Measurements from ENCODE around the gene WFS1.
A peak's percentile ranks its signal among the peaks of the same experiment; 100 is the strongest.

Gene WFS1

DNA sequence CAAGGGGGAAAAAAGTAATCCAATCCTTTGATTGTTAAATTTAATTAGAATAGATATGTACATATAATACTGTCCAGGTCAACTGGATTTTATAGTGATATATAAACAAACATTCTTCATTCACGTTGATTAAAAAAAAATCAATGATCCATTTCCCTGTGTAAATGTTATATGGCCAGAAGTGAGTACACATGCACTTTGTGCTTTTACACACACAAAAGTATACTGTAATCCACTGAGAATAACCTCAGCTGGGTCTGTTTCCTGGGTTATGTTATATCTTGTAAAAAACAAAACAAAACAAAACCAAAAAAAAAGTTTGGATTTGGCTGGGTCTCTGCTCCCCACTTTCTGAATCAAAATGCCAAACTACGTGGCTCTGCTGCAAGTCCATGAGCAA lies 51.7 kb downstream of the WFS1 start:
- no peak overlapping the region for H3K27ac ChIP-seq (ENCODE audit: low read depth, low read length)
- no peaks in the 10 kb centered on the region for H3K36me3 ChIP-seq (ENCODE audit: control insufficient read depth in 5 of 5, insufficient read depth in 5 of 5, low read length in 5 of 5)
- no peak overlapping the region for H3K4me3 ChIP-seq (ENCODE audit: low read depth in 1 of 5, low read length in 5 of 5)
- peaks cover 0 to 25% (median 9%) of the 10 kb centered on the region in 5 donors for H3K27me3 ChIP-seq (ENCODE audit: control insufficient read depth in 5 of 5, insufficient read depth in 4 of 5, low read length in 5 of 5)
- H3K9me3 ChIP-seq (ENCODE audit: control insufficient read depth in 5 of 5, low read length in 5 of 5), result peaks cover 0 to 8% (median 3%) of the 10 kb centered on the region in 5 donors
- H3K9ac ChIP-seq (ENCODE audit: low read length in 5 of 5), result no peak overlapping the region
- peaks cover 0 to 26% (median 0%) of the 10 kb centered on the region in 5 donors for H3K4me1 ChIP-seq (ENCODE audit: control insufficient read depth in 5 of 5, insufficient read depth in 5 of 5, low read length in 5 of 5)

DNA sequence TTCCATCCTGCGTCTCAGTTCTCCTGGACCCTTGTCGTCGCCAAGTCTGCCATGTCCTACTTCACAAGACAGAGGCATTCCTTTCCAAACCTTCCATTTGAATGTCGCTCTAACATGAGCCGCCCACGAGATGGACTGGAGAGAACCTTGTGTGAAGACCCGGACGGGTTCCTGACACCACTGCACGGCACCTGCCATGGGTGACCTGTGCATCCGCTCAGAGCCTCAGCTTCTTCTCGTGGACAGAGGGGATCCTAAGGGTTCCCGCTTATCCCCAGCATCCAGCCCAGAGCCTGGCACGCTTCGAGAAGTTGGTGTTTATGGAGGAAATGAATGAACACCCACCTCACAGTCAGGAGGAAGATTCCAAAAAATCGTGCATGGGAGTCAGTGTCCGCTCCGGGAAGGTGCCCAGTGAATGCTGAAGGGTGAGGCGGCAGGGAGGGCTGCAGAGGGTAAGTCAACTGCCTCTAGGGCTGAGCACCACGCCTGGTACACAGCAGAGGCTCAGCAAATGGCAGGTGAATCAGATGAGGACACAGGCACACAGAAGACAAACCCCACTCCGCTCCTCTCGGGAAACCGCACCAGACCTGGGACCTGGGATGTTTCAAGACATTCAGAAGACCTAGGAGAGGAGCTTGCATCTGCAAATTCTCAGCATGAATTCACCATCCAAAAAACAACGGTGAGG lies 52.6 kb downstream of the WFS1 start:
- H3K27me3 ChIP-seq (ENCODE audit: control insufficient read depth in 5 of 5, insufficient read depth in 4 of 5, low read length in 5 of 5), result peaks cover 0 to 23% (median 15%) of the 10 kb centered on the region in 5 donors
- peaks cover 0 to 34% (median 0%) of the 10 kb centered on the region in 5 donors for H3K4me1 ChIP-seq (ENCODE audit: control insufficient read depth in 5 of 5, insufficient read depth in 5 of 5, low read length in 5 of 5)
- H3K9me3 ChIP-seq (ENCODE audit: control insufficient read depth in 5 of 5, low read length in 5 of 5), result peaks cover 0 to 8% (median 3%) of the 10 kb centered on the region in 5 donors
- no peak overlapping the region for H3K4me3 ChIP-seq (ENCODE audit: low read depth in 1 of 5, low read length in 5 of 5)
- no peak overlapping the region for H3K27ac ChIP-seq (ENCODE audit: low read depth, low read length)
- H3K9ac ChIP-seq (ENCODE audit: low read length in 5 of 5), result no peak overlapping the region
- H3K36me3 ChIP-seq (ENCODE audit: control insufficient read depth in 5 of 5, insufficient read depth in 5 of 5, low read length in 5 of 5), result no peaks in the 10 kb centered on the region

DNA sequence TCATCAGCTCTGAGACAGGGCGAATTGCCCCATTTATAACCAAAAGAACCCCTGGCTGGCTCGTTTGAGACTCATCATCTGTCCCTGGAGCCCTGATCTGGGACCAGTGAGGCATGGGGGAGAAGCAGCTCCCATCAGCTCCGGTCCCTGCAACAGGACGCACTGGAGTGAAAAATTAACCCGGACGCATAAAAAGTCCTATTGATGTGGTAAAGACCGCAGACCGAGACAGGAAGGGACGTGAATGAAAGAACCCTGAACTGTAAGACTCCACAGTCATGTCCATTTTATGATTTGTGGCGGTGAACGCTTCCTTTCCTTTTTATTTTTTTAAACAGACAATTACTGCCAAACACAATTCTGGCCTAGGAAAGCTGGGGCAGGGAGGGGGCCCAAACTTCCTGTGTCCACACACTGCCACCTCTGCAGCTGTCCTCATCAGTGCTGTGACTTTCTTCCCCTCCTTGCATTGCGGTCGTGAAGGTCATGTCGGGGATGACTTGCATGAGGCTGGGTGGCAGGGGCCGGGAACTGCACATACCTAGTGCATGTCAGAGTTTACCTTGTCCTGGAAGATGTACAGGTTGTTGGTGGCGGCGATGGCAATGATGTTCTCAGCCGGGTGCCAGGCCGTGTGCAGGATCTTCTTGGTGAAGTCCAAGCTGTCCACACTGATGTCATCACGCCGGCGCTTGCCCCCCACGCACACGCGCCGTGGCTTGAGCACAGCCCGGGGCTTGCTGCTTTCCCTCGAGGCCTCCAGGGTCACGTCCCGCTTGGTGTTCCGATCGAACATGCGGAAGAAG lies 53.3 kb downstream of the WFS1 start:
- H3K36me3 ChIP-seq (ENCODE audit: control insufficient read depth in 5 of 5, insufficient read depth in 5 of 5, low read length in 5 of 5), result no peaks in the 10 kb centered on the region
- H3K4me3 ChIP-seq (ENCODE audit: low read depth in 1 of 5, low read length in 5 of 5), result no peak overlapping the region
- peaks cover 0 to 34% (median 0%) of the 10 kb centered on the region in 5 donors for H3K4me1 ChIP-seq (ENCODE audit: control insufficient read depth in 5 of 5, insufficient read depth in 5 of 5, low read length in 5 of 5)
- H3K9ac ChIP-seq (ENCODE audit: low read length in 5 of 5), result no peak overlapping the region
- H3K27me3 ChIP-seq (ENCODE audit: control insufficient read depth in 5 of 5, insufficient read depth in 4 of 5, low read length in 5 of 5), result peaks cover under 1 to 22% (median 15%) of the 10 kb centered on the region in 5 donors
- no peak overlapping the region for H3K27ac ChIP-seq (ENCODE audit: low read depth, low read length)
- H3K9me3 ChIP-seq (ENCODE audit: control insufficient read depth in 5 of 5, low read length in 5 of 5), result peaks cover 0 to 8% (median 3%) of the 10 kb centered on the region in 5 donors

DNA sequence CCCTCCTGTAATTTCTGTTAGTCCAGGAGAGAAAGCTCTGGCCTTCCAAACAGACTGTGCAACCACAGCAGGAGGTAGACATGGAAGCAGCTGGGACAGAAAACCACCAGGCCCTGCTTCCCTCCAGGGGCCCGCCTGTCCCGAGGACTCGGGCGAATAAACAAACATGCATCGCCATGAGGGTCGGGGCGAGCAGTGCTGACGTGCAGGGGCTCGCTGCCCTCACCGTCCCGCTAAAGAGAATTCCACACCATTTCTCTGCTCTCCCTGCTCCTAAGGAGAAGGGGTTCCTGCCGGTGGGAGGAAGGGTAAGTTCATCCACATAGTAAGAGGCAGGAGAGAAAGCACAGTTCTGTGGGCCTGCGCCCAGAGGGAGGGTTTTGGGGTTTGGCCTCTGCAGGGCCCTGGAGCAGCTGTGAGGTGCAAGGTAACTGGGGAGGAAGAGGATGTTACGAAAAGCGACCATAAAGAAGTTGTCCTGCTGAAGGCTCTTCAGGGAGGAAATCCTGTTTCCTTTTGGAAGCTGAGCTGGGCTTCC lies 54.9 kb downstream of the WFS1 start:
- Histone ChIP-seq H3K4me3 (ENCODE audit: low read depth in 1 of 5, low read length in 5 of 5) (peak overlapping the region in 1 of 5 donors; percentile 27), H3K27me3 (ENCODE audit: control insufficient read depth in 5 of 5, insufficient read depth in 4 of 5, low read length in 5 of 5) (peaks cover 14 to 31% (median 18%) of the 10 kb centered on the region in 5 donors), H3K9me3 (ENCODE audit: control insufficient read depth in 5 of 5, low read length in 5 of 5) (peaks cover 0 to 7% (median 3%) of the 10 kb centered on the region in 5 donors), H3K27ac (ENCODE audit: low read depth, low read length) (peak overlapping the region; percentile 41), H3K9ac (ENCODE audit: low read length in 5 of 5) (no peak overlapping the region), H3K36me3 (ENCODE audit: control insufficient read depth in 5 of 5, insufficient read depth in 5 of 5, low read length in 5 of 5) (no peaks in the 10 kb centered on the region), H3K4me1 (ENCODE audit: control insufficient read depth in 5 of 5, insufficient read depth in 5 of 5, low read length in 5 of 5) (peaks cover 0 to 34% (median 0%) of the 10 kb centered on the region in 5 donors)

DNA sequence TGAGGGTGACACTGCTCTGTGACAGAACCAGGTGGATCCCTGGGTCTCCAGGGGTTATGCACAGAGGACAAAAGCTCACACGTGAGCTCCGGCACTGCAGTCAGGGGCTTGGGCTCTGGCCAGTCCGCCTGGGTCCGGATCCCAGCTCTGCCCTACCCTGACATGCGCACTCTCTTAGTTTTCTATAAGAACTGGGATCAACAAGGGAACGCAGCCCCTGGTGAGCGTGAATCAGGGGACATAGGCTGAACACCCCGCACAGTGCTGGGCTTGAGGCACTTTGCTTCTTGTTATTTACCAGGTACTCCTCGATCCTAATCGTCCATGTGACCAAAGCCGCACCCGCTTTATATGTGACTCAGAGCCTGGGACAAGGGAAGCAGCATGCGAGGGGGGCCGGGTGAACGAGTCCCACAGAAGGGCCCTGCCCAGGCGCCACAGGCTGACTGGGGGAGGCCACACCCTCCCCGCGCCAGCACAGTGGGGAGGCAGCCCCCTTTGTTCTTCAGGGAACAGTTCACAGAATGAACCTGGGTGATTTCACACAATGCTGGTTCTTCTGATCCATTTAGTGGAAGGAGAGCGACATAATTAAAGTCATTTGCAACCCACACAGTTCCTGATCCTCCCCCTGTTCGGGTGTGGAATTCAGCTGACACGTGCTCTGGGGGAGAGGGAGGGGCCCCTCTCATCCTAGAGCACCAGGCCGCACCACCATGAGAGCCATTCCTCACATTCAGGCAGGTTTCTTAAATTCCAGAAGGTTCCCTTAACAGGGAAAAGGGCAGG lies 55.5 kb downstream of the WFS1 start:
- H3K36me3 ChIP-seq (ENCODE audit: control insufficient read depth in 5 of 5, insufficient read depth in 5 of 5, low read length in 5 of 5), result no peaks in the 10 kb centered on the region
- peak overlapping the region in 2 of 5 donors; percentile 8 to 34 for H3K9ac ChIP-seq (ENCODE audit: low read length in 5 of 5)
- peak overlapping the region; percentile 41 for H3K27ac ChIP-seq (ENCODE audit: low read depth, low read length)
- H3K9me3 ChIP-seq (ENCODE audit: control insufficient read depth in 5 of 5, low read length in 5 of 5), result peaks cover 0 to 2% (median 2%) of the 10 kb centered on the region in 5 donors
- peaks cover 0 to 34% (median 0%) of the 10 kb centered on the region in 5 donors for H3K4me1 ChIP-seq (ENCODE audit: control insufficient read depth in 5 of 5, insufficient read depth in 5 of 5, low read length in 5 of 5)
- H3K27me3 ChIP-seq (ENCODE audit: control insufficient read depth in 5 of 5, insufficient read depth in 4 of 5, low read length in 5 of 5), result peaks cover 17 to 31% (median 18%) of the 10 kb centered on the region in 5 donors
- peak overlapping the region in 2 of 5 donors; percentile 16 to 27 for H3K4me3 ChIP-seq (ENCODE audit: low read depth in 1 of 5, low read length in 5 of 5)

DNA sequence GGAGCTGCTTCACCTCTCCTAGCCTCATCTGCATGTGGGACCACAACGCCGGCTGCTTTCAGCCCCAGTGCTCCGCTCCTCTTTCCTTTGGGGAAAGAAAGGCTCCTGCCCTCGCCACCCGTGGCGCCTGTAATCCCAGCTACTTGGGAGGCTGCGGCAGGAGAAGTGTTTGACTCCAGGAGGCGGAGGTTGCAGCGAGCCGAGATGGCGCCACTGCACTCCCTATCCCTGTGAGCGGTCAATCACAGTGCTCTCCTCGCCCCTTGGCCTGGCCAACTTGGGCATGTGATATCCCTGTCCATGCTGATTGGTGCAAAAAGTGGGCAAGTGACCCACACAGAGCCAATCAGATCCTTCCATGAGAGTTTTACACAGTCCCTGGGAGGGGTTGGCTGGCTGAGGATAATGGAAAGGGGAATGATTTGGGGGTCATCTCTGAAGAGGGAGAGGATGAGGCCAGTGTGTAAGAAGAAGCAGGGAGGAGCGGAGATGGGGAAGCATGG lies 56.2 kb downstream of the WFS1 start:
- H3K4me3 ChIP-seq (ENCODE audit: low read depth in 1 of 5, low read length in 5 of 5), result no peak overlapping the region
- H3K27me3 ChIP-seq (ENCODE audit: control insufficient read depth in 5 of 5, insufficient read depth in 4 of 5, low read length in 5 of 5), result peaks cover 17 to 33% (median 18%) of the 10 kb centered on the region in 5 donors
- no peaks in the 10 kb centered on the region for H3K36me3 ChIP-seq (ENCODE audit: control insufficient read depth in 5 of 5, insufficient read depth in 5 of 5, low read length in 5 of 5)
- H3K9me3 ChIP-seq (ENCODE audit: control insufficient read depth in 5 of 5, low read length in 5 of 5), result no peaks in the 10 kb centered on the region
- H3K4me1 ChIP-seq (ENCODE audit: control insufficient read depth in 5 of 5, insufficient read depth in 5 of 5, low read length in 5 of 5), result peaks cover 0 to 34% (median 0%) of the 10 kb centered on the region in 5 donors
- H3K27ac ChIP-seq (ENCODE audit: low read depth, low read length), result peak overlapping the region; percentile 41
- peak overlapping the region in 2 of 5 donors; percentile 8 to 34 for H3K9ac ChIP-seq (ENCODE audit: low read length in 5 of 5)

DNA sequence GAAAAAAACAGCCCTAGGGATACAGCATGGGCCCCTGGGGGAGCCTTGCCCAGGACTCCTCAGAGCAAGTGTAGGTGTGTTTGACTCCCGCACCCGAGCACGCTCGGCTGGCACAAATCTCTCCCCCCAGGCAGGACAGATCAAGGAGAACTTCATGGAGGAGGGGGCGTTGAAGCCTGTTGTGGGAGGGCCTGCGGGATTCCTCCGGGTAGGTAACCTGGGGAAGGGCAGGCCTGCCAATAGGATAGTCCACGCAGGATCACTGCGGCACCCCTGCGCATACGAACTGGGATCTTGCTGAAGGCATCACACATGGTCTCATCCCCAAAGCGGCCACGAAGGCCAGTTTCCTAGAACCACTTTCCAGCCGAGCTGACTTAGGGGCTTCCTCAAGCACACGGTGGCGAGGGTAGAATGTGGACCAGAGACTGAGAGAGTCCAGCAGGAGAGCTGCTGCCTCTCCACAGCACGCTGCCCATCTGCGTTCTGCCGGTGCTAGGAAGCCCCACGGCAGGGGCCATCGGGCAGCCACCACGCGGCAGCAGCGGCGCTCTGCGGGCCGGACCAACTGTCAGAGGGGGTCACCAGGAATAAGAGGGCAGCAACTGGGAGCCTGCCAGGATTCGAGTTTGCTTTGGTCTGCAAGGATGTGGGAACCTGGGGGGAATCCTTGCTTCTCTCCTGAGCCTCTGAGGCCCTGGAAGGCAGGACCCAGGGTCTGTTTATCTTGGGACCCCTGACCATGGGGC lies 56.8 kb downstream of the WFS1 start:
- peaks cover 17 to 36% (median 18%) of the 10 kb centered on the region in 5 donors for H3K27me3 ChIP-seq (ENCODE audit: control insufficient read depth in 5 of 5, insufficient read depth in 4 of 5, low read length in 5 of 5)
- peaks cover 0 to 2% (median 0%) of the 10 kb centered on the region in 5 donors for H3K9me3 ChIP-seq (ENCODE audit: control insufficient read depth in 5 of 5, low read length in 5 of 5)
- peaks cover 0 to 34% (median 0%) of the 10 kb centered on the region in 5 donors for H3K4me1 ChIP-seq (ENCODE audit: control insufficient read depth in 5 of 5, insufficient read depth in 5 of 5, low read length in 5 of 5)
- no peak overlapping the region for H3K27ac ChIP-seq (ENCODE audit: low read depth, low read length)
- H3K4me3 ChIP-seq (ENCODE audit: low read depth in 1 of 5, low read length in 5 of 5), result no peak overlapping the region
- H3K36me3 ChIP-seq (ENCODE audit: control insufficient read depth in 5 of 5, insufficient read depth in 5 of 5, low read length in 5 of 5), result no peaks in the 10 kb centered on the region
- H3K9ac ChIP-seq (ENCODE audit: low read length in 5 of 5), result no peak overlapping the region

DNA sequence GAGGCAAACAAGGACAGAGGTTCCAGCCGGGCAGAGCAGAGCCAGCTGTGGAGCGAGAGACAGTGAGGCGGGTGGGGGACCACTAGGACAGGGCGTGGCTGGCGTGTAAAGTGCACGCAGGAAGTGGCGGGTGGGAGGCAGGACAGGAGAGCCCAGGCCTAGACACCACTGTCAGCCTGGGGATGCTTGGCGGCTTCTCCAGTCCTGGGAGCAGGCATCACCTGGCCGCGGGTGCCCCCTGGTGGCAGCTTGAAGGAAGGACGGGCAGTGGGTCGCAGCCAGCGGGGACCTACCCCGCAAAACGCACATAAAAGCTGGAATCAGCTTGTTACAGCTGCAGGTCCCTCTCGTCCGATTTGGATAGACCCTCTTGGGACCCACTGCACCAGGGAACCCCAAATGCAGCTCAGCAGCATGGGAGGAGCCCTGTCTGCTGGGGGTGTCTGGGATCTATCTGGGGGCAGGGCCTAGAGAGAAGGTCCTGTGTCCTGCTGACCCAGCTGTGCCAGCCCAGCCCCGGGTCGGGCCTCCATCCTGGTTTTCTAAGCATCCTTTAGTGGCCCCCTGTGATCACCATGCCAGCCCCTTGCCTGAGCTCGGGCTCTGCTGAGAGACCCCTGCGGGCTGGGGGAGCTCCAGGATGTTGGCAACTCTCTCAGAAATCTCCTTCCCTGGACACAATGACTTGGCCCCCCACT lies 57.7 kb downstream of the WFS1 start:
- Histone ChIP-seq H3K27ac (ENCODE audit: low read depth, low read length) (no peak overlapping the region), H3K27me3 (ENCODE audit: control insufficient read depth in 5 of 5, insufficient read depth in 4 of 5, low read length in 5 of 5) (peaks cover 18 to 34% (median 21%) of the 10 kb centered on the region in 5 donors), H3K4me1 (ENCODE audit: control insufficient read depth in 5 of 5, insufficient read depth in 5 of 5, low read length in 5 of 5) (peaks cover 0 to 34% (median 0%) of the 10 kb centered on the region in 5 donors), H3K9ac (ENCODE audit: low read length in 5 of 5) (no peak overlapping the region), H3K36me3 (ENCODE audit: control insufficient read depth in 5 of 5, insufficient read depth in 5 of 5, low read length in 5 of 5) (no peaks in the 10 kb centered on the region), H3K4me3 (ENCODE audit: low read depth in 1 of 5, low read length in 5 of 5) (no peak overlapping the region), H3K9me3 (ENCODE audit: control insufficient read depth in 5 of 5, low read length in 5 of 5) (peaks cover 0 to 4% (median 0%) of the 10 kb centered on the region in 5 donors)

Data from subcutaneous abdominal adipose tissue (tissue), 5 donors.